GM21367 (cell line): ENCODE data around the gene TMEM33.

ENCODE experiments used
- ATAC-seq: cut with Tn5 transposase; IDR thresholded peaks from one replicate; pipeline ENCODE4 v1.9.1; 2021; ENCODE audit not compliant: unreplicated experiment

TMEM33 gene

GRCh38 chr4:41994461-41994985, 59.3 kb downstream of the TMEM33 start:
- ATAC-seq, result no peak

DNA sequence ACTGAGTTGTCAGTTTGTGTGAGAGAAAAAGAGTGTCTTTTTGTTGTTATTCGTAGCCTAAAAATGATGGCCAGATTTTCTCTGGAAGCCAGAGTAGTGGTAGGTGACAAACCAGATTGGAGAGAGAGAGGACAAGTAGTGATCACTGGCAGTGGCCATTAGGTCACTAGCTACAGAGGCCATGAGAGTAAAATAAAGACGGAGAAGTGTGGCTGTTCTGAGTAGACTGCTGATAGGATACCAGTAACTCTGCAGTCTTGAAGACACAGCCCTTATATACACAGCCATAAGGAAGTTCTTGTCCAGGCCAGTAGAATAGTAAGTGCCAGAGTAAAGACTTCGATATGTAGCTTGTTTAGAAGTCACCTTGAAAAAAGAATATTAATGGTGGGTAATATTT, 62.8 kb downstream of the TMEM33 start:
- ATAC-seq, result no peak

- no peak for ATAC-seq
Observed at GRCh38 chr4:41999321-41999720, 64.1 kb downstream of the TMEM33 start.

- ATAC-seq, result no peak
Observed at GRCh38 chr4:42008011-42008786, 73.0 kb downstream of the TMEM33 start.
